GM19043 (cell line): ENCODE measurements around the gene STXBP6.
"Not testable (repeated sequence)": the region's sequence is repeated elsewhere in the genome, so short reads cannot be mapped to it uniquely, and the experiment has no call there.

Experiments used
- ATAC-seq: cut with Tn5 transposase; IDR thresholded peaks from one replicate; pipeline ENCODE4 v1.9.1; 2021; ENCODE audit warnings: low read depth; ENCODE audit not compliant: unreplicated experiment

Gene STXBP6

DNA sequence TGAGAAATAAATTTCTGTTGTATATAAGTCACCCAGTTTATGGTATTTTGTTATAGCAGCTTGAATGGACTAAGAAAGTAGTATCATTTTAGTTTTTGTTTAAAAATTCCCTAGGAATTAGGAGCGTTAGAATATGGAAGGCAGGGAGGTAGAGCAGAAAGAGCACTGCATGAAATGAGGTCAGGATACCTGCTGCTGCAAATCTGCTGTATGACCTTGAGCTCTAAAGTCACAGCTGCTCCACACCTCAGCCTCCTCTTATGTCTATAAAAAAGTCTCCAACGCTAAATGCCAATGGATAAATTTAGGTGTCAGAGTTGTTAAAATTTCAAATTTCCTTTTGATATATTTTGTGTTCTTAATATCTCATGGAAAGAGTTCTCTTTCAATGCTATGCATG is 235.0 kb downstream of the STXBP6 start:
- no peak for ATAC-seq

DNA sequence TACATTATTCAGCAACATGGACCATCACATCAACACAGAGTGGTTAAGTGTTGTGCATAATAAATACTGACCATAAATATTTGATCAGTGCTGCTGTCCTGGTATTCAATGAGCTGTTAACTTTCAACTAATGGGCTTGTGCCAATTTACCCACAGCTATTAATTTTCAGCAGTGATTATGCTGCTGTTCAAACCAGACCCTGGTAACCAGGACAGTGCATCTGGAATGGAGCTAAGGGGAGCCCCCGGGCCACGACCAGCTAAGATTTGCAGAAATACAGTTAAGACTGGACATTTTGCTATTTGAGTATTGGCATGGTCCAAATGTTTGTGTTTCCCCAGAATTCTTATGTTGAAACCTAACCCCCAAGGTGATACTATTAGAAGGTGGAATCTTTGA is 235.6 kb downstream of the STXBP6 start:
- ATAC-seq = no peak

DNA sequence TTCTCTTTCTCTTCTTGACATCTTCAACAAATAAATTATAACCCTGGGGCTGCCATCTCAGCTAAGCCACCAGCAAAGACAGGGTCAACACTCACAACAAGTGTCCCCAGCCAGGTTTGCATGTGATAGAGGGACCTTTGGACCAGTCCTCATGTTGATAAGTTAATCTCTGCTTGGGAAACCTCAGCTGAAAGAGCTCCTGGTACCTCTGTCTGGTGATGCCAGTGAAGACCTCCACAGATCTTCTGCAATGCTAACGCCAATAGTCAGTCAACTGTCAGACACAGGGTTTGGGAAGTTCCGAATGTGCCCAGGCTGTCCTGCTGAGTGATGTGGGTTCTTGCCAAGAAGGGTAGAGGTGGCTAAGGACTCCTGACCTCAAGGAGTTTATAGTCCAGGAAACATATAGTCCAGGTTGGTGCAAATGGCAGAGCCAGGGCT is 236.1 kb downstream of the STXBP6 start:
- ATAC-seq = no peak

DNA sequence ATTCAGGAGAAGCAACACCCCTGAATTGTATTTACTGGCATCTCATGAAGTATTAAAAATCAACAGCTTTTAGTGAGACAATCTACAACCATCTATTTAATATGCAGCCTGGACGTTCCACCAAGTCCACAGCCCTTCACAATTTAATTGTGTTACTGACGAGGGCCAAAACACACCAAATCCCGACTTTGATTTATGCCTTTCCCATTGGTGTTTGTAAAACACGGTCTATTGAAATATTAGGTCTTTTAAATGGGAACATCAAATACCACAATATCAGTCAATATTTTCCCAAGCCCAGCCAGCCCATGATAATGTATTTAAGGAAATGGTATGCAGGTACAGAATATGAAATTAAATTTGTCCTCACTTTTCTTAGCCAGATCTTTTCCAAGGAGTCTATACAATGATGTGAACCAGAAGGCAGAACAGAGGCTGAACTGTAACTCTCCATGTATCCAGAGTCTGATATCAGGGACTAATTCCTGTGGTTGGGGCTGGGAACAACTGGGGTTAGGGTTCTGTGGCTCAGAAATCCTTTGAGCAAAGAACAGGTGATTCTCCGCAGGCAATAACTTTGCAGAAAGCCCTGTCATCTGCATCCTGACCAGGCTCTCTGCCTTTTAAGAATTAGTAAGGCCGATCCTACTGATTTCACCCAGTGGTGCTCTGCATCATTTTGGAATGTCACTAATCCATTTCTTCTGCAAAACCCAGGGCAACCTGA is 236.7 kb downstream of the STXBP6 start:
- no peak for ATAC-seq

DNA sequence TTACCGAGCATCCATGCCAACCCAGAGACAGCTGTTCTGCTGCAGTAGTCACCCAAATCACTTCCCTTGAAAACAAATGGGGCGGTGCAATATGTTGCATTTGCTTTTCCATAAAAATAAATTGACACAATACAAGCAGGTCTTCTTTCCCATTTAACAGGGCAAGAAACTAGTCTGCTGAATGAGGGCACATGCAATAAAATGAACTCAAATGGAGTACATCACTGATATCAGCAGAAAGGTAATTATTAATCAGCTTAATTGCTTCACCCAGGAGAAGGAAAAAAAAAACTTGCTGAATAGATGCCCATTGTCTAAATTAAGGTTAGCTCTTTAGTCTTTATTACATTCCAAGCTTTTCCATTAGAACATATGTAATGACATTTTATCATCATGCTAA is 240.8 kb downstream of the STXBP6 start:
- ATAC-seq = no peak

DNA sequence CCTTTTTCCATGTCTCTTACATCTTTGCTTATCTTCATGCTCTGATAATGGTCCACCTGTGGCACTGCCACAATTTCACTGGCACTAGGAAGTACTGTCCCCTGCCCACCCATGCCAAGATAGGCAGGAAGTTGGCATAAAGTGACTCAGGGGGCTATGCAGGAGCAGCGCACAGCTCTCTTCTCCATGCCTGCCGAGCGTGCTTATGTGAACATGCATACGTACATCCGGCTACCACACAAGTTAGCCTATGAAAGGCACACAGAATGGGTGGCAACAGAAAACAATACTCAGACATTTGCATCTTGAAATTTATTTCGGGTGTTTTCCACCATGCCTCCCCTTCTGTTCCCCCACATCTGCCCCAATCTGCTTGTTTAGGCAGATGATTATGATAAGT is 241.5 kb downstream of the STXBP6 start:
- ATAC-seq = no peak

DNA sequence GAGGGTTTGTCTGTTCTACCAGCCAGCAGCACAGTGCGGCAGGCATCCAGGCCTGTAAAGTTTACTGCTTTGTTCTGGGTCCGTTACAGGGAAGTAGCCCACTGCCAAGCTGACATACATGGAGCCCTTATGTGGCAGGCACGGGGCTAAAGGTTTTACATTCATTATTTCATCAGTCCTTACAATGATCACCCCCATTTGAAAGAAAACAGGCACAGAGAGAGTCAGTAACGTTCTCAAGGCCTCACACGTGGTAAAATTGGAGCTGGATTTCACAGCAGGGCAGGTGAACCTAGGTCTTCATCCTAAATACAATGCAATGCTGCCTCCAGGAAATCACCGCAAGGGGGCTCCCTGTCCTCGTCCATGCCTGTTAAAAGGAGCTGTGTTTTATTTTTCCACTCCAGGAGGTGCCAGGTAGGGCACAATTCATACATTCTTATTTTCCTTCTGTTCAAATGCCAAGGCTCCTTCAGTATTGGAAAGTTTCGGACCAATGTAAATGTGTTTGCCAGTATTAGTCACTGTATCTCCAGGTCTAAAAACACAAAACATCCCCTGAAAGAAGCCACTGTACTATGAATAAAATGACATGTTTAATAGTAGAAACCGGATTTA is 243.8 kb downstream of the STXBP6 start:
- ATAC-seq = no peak

DNA sequence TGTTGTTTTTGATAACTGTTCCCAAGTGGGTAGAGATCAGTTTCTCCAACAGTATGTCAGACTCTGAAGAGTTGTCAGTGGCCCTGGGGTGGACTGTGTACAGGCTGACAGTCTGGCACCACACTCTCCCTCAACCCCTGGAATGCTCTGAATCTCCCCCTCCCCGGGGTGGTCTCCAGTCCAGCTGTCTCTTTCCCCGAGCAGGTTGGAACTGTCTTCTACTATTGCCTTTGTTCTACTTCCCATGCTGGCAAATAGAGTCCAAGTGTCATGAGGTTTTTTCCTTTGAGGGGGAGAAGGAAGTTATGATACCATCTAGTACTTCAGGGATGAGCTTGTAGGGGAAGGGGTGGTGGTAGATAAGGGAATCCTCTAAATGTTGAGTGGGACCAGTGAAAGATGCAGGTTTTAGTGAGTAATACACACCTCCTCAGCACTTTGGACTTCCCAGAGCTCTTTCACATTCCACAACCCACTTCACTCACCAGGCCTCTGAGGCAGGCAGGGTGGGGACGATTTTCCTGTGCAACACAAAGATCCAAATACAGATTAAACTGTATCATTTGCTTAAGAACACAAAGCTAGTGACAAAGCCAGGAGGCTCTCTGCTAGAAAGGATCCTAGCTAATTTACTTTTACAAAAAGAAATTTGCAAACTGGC is 245.3 kb downstream of the STXBP6 start:
- ATAC-seq = no peak

DNA sequence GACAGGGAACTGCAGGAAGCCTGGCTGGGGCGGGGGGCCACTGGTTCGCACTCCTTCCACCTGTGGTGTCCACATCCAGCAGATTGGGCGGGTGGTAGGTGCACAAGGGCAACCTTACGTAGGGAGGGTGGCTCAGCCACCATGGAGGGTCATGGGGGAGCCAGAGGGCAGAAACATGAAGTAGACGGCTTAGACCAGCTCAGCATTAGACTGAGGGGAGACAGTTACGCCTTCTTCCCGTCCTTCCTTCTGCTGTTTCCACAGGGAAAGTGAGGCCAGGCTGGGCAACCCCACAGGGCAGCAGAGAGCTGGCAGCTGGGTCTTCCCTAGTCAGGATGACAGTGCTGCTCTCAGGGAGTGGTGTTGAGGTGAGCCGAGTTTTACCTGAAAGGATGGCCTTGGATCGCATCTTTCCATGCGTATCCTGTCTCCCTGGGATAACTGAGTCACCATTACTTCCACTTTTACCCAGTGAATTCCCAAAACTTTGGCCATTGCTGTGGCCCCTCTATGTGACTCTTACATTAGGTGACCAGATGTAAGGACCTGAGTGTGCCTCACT is 245.9 kb downstream of the STXBP6 start:
- ATAC-seq = no peak

DNA sequence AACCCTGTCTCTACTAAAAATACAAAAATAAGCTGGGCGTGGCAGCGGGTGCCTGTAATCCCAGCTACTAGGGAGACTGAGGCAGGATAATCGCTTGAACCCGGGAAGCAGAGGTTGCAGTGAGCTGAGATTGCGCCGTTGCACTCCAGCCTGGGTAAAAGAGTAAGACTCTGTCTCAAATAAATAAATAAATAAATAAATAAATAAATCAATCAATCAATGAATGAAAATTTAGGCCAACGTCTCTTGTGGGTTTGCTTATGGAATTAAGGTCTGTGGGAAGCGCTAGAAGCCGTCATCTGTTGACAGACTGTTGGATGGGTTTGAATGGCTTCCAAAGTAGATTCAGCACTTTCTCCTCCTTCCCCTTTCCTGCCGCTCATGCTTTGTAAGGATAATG is 246.5 kb downstream of the STXBP6 start:
- ATAC-seq = not testable (repeated sequence)

DNA sequence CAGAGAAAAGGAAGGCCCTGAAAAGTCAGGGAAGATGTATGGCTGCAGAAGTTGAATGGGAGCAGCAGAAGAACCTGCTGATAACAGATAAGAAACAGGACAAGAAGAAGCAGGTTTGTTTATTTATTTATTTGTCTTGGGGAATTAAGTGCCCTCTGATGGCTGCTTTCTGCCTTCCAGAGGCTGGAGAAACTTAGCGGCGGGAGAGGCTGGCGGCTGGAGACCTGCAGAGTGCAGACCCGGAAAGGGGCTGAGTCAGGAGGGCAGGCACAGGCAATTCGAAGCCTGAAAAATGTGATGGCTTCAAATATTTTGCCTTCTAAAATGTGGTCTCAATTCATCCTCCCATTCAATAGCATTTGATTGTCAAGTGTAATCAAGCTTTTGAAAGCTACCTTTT is 247.7 kb downstream of the STXBP6 start:
- no peak for ATAC-seq

DNA sequence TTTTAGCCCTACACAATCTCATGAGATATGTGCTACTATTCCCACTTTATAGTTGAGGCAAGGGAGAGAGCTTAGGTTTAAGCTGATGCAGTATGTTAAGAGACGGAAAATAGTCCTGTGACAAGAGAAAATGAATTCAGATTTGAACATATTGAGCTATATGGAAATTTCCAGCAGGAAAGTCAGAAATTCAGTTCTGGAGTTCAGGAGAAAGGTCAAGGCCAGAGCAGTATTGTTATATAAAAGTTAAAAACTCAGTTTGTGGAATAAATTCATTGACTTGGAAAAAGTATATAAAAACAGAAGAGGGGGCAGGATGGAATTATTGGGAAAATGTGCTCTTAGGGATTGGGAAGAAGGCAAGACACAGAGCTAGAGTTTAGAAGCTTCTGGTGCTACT is 248.9 kb downstream of the STXBP6 start:
- no peak for ATAC-seq

DNA sequence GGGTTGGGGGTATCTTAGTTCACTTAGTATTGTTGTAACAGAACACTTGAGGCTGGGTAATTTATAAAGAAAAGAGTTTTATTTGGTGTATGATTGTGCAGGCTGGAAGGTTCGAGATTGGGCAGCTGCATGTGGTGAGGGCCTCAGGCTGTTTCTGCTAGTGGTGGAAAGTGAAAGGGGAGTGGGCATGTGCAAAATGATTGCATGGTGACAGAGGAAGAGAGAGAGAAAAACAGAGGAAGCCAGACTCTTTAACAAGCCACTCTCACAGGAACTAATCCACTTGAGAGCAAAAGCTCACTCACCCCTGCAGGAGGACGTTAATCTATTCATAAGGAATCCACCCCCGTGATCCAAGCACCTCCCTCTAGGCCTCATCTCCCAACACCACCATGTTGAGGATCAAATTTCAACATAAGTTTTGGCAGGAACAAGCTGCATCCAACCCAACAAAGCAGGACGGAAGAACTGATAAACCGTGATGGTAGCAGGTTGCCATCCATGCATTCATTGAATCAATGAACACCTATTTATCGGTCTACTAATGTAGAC is 251.0 kb downstream of the STXBP6 start:
- ATAC-seq = no peak

DNA sequence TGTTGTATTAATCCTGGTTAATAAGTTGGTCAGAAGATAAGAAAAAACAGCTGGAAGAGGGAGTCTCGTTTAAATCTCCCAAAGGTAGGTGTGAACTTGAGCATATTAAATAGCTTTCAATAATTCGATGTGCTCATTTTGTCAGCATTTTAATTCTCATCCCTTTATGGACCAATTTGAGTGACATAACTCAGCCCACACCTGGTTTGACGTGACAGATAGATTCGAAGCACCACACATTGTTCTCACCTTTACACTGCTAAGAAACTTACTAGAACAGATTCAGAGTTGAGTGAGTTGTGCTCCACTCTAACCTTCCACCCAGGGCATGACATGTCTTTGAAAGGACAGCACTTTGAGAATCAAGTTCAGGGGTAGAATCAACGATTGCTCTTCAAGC is 254.5 kb downstream of the STXBP6 start:
- ATAC-seq = no peak

DNA sequence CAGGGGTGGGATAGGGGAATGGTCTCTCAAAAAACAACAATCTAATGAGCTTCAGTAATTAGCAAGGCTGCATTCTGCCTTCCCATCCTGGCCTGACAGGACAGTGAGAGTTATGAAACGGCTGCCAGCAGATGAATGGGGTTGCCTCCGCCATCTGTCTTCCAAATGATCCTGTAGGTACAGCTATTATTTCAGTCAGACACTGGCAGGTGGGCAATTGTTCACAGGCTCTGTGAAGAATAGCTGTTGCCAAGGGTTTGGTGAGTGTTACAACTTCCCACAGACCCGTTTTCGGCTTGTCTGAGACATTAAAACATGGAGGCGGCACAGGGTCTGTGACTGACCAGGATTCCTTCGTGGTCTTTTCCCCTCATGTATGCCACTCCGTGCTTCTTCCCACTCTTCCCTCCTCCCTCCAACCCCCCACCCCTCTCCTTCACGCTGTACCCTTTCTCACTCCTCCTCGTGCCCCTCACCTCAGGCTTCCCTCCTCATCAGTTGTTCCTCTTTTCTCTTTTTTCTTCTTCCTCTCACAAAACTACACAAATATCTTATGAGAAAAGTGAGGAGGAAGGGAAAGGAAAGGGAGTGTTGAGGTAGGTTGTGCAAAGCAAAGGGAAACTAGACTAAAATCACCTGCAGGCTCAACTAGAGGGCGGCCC is 255.2 kb downstream of the STXBP6 start:
- ATAC-seq = no peak

DNA sequence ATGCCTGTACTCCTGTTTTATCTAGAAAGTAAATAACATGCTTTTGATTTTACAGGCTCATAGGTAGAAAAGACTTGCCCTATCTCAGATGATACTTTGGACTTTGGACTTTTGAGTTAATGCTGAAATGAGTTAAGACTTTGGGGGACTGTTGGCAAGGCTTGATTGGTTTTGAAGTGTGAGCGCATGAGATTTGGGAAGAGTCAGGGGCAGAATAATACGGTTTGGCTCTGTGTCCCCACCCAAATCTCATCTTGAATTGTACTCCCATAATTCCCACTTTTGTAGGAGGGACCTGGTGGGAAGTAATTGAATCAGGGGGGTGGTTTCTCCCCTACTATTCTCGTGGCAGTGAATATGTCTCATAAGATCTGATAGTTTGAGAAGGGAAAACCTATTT is 259.8 kb downstream of the STXBP6 start:
- no peak for ATAC-seq

DNA sequence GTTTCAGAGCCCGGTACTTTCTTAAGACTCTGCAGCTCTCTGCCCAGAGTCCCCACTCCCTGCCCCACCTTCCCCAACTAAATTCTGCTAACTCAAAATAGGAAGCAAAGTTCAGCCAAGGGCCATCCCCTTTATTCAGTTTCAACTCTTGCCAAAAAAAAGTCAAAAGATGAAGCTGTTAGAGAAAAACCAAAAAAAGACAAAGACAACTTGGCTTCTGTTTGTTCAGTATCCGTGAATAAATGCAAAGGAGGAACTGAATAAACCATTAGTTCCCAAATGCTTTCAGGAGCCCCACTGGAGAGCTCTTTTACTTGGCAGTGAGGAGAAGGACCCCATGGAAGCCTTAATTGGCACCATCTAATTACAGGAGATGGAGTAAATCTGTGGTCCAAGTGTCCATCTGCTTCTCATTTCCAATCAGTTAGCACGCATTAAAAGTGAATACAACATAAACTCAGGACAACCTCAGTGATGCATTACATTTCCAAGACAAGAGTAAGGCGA is 260.5 kb downstream of the STXBP6 start:
- no peak for ATAC-seq

DNA sequence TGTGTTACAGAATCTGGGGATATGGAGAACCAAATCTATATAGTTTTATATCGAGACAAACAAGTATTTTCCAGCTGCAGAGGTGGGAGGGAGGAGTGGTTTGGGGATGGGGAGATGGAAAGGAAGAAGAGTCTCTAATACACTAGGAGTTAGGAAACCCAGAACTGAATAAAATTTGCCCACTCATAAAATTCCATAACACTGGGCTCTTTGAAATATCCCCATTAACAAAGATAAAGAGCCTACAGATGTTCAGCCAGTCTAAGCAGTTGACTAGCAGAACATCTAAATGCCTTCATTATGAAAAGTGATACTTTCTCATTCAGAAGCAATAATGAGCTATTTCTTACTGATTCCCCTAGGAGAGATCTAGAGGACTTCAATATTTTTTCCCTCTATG is 264.2 kb downstream of the STXBP6 start:
- no peak for ATAC-seq

DNA sequence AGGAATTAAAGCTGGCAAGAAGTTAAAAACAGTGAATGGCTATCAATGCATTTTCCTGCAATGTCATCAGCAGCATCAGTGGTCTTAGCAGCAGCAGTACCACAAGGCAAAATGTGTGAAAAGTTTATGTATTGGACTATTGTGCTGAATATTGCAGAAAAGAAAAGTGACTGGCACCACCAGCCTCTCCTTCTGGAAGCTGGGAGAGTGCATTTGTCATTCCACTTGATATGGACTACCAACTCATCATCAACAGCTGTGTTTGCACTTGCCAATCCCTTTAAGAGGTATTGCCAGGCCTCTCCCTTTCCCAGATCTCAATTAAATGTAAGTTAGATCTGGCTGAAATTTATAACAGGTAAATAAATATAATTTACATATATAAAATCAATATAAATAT is 265.0 kb downstream of the STXBP6 start:
- no peak for ATAC-seq

DNA sequence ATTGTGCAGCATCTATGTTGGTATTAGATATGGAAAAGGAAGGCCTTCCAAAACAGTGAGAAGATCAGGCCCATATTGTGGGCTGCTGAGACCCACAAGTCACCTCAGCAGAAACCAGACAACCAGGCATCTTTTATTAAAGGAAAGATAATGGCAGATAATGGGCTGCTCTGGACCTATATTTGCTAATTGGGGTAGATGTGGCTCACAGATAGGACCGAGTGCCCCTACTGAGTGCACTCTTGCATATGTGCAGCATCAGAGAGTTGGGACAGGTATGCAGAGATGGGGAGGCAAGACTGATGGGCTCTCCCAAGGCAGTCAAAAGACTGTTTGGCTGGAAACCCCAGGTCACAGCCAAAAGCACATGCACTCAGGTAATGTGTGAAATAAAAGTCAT is 266.2 kb downstream of the STXBP6 start:
- no peak for ATAC-seq

DNA sequence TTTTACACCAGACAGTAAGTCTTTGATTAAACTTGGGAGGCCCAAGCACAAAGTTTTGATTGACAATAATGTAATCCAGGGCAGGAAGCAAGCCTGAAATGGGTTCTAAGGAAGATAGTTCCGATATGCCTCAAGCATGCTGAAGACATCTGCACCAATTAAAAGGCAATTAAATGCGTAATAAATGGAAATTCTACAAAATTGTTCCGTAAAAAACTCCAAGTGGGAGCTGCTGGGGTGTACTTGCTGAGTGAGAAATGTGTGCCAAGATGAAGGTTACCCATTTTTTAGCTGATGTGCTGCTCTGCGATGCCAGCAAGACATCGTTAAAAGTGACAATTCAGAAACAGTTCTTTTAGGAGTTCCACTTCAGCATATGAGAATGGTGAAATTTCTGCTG is 269.7 kb downstream of the STXBP6 start:
- no peak for ATAC-seq
